GM19193 (cell line): ENCODE data around the gene ATP6V1C2.

ENCODE experiments used
- POLR2A ChIP-seq: IDR thresholded peaks from 4 replicates; pipeline ENCODE4 v1.6.1; 2011; ENCODE audit not compliant: insufficient read depth, insufficient read length; ENCODE audit errors: extremely low read depth

The ATP6V1C2 gene

GRCh38 chr2:10712185-10712809 is 9.1 kb upstream of the ATP6V1C2 start:
- TF ChIP-seq POLR2A, result no peak

- no peak for TF ChIP-seq POLR2A
Observed at GRCh38 chr2:10716581-10716980, 4.8 kb upstream of the ATP6V1C2 start.

- TF ChIP-seq POLR2A, result no peak
Observed at GRCh38 chr2:10717628-10718027, 3.8 kb upstream of the ATP6V1C2 start.

GRCh38 chr2:10720306-10720705 is 1.1 kb upstream of the ATP6V1C2 start:
- no peak for TF ChIP-seq POLR2A

GRCh38 chr2:10720947-10721395 is 459 bp upstream of the ATP6V1C2 start:
- no peak for TF ChIP-seq POLR2A

GRCh38 chr2:10722252-10722825 is 909 bp downstream of the ATP6V1C2 start:
- no peak for TF ChIP-seq POLR2A

GRCh38 chr2:10732924-10733565 is 11.6 kb downstream of the ATP6V1C2 start:
- TF ChIP-seq POLR2A, result no peak

- no peak for TF ChIP-seq POLR2A
Observed at GRCh38 chr2:10733566-10733925, 12.1 kb downstream of the ATP6V1C2 start.

GRCh38 chr2:10733980-10734379 is 12.6 kb downstream of the ATP6V1C2 start:
- no peak for TF ChIP-seq POLR2A

GRCh38 chr2:10738192-10738591 is 16.8 kb downstream of the ATP6V1C2 start:
- no peak for TF ChIP-seq POLR2A

GRCh38 chr2:10740226-10740625 is 18.8 kb downstream of the ATP6V1C2 start:
- TF ChIP-seq POLR2A, result no peak

- TF ChIP-seq POLR2A, result no peak
Observed at GRCh38 chr2:10741139-10741538, 19.7 kb downstream of the ATP6V1C2 start.

GRCh38 chr2:10742666-10743065 is 21.2 kb downstream of the ATP6V1C2 start:
- no peak for TF ChIP-seq POLR2A

GRCh38 chr2:10750610-10751009 is 29.2 kb downstream of the ATP6V1C2 start:
- TF ChIP-seq POLR2A, result no peak

GRCh38 chr2:10752236-10752635 is 30.8 kb downstream of the ATP6V1C2 start:
- no peak for TF ChIP-seq POLR2A

- no peak for TF ChIP-seq POLR2A
Observed at GRCh38 chr2:10753156-10753555, 31.7 kb downstream of the ATP6V1C2 start.
